Coronary artery (tissue), 2 donors: ENCODE results near the gene CTSK.
"Not testable (repeated sequence)": the region's sequence is repeated elsewhere in the genome, so short reads cannot be mapped to it uniquely, and the experiment has no call there.

Experiments used
- DNase-seq: peaks from one replicate; pipeline ENCODE4 v3.0.0-alpha.2; 2017; ENCODE audit warnings: low spot score
- H3K27ac ChIP-seq, 2 donors: fragments of 200-600 bp; sonication (generic); one replicate each; pipeline ENCODE4 v1.5.1; 2016 to 2019
- H3K4me3 ChIP-seq: fragments of 200-600 bp; sonication (generic); 2 replicates; pipeline ENCODE4 v1.5.1; 2016; ENCODE audit warnings: mild to moderate bottlenecking, moderate library complexity
- CTCF ChIP-seq: fragments of 200-600 bp; sonication (generic); IDR thresholded peaks from one replicate; pipeline ENCODE4 v1.5.1; 2019; ENCODE audit warnings: antibody characterized with exemption

The CTSK gene

DNA sequence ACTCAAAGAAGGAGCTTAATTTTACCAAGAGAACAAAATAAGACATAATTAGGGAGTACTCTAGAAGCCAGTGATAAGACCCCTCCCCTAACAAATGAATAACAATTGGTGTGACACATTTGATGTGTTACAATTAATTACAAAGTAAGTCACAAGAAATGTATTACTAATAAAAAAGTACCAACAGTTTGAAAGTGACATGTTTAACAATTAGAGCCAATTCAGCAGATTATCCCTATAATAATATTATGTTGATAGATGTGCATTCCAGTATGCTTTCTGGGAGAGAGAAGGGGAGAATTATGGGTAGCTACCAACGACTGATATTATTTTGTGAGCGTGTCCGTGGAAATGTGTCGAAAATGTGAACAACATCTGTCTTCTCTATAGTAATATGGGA, 19.1 kb downstream of the CTSK start:
- no peak for TF ChIP-seq CTCF
- Histone ChIP-seq H3K4me3 (no peak overlapping the region), H3K27ac (no peak overlapping the region)
- DNase-seq = no peak

- no peak for DNase-seq
- H3K27ac ChIP-seq = no peak overlapping the region
- no peak for TF ChIP-seq CTCF
- H3K4me3 ChIP-seq = no peak overlapping the region
These were observed 20.6 kb downstream of the CTSK start for GRCh38 chr1:150787455-150787854.

GRCh38 chr1:150780510-150780909, 27.6 kb downstream of the CTSK start:
- H3K4me3 ChIP-seq = no peak overlapping the region
- DNase-seq = no peak
- no peak overlapping the region for H3K27ac ChIP-seq
- no peak for TF ChIP-seq CTCF

- Histone ChIP-seq H3K27ac (no peak overlapping the region), H3K4me3 (no peak overlapping the region)
- no peak for TF ChIP-seq CTCF
- DNase-seq = no peak
These were observed 29.7 kb downstream of the CTSK start for GRCh38 chr1:150778409-150778808.

DNA sequence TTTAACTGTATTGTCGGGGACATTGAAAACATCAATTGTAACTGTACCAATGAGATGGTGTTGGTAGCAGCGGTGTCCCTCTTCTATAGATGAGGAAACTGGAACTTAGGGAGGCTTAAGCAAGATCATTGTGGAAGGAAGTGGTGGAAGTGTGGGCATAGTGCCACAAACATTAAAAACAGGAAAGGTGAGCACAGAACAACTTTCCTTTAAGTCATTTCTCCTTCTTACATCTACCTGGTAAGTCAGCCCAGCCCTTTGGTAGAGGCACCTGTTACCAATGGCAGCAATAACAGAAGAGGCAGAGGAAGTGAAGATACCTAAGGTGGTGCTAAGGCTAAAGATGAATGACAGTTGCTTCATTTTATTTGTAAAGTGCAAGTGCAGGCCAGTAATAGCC, 30.5 kb downstream of the CTSK start:
- no peak for DNase-seq
- H3K4me3 ChIP-seq = no peak overlapping the region
- no peak overlapping the region for H3K27ac ChIP-seq
- TF ChIP-seq CTCF = no peak

- H3K27ac ChIP-seq, H3K4me3 ChIP-seq, DNase-seq: not testable (repeated sequence)
These were observed 32.0 kb downstream of the CTSK start for GRCh38 chr1:150775931-150776505.

DNA sequence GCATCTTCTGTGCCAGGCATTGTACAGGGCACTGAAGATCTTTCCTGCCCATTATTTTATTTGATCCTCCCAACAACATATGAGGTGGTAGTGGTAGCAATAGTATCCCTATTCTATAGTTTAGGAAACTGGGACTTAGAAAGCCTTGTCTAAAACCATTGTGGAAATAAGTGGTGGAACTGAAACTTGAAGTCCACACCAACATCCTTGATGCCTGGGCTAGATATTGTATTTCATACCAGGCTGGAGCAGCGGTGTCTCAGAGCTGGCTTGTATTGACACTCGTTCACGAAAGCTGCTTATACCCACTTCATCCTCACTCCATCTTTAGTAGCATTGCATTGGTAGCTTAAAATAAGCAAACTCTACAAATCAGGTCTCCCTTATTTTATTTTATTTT, 32.8 kb downstream of the CTSK start:
- Histone ChIP-seq H3K4me3 (no peak overlapping the region), H3K27ac (no peak overlapping the region)
- DNase-seq = no peak
- TF ChIP-seq CTCF = no peak

- H3K27ac ChIP-seq = no peak overlapping the region
- H3K4me3 ChIP-seq = no peak overlapping the region
- no peak for DNase-seq
- no peak for TF ChIP-seq CTCF
These were observed 35.7 kb downstream of the CTSK start for GRCh38 chr1:150772326-150772725.

DNA sequence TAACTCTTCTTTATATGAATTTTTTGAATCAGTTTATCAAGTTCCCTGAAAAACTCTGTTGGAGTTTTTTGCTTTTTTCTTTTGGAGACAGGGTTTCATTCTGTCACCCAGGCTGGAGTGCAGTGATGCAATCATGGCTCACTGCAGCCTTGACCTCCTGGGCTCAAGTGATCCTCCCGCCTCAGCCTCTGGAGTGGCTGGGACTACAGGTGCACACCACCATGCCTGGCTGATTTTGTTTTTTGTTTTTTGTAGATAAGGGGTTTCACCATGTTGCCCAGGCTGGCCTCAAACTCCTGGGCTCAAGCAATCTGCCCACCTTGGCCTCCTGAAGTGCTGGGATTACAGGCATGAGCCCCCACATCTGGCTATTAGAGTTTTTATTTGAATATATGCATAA, 40.4 kb downstream of the CTSK start:
- DNase-seq, H3K27ac ChIP-seq, H3K4me3 ChIP-seq: not testable (repeated sequence)

GRCh38 chr1:150765977-150766301, 42.1 kb downstream of the CTSK start:
- peak overlapping the region in 1 of 2 donors; percentile 43 for H3K27ac ChIP-seq
- DNase-seq = not testable (repeated sequence)
- peak overlapping the region; percentile 53 for H3K4me3 ChIP-seq
